Measurements from ENCODE around the gene PTPRD. TPM values are rescaled to one million over a fixed set of nuclear protein-coding genes. Genes with fewer than 3 reads are reported as not detected.

PTPRD gene
- total RNA-seq, 1 donor: 11.5 TPM

GRCh38 chr9:10235376-10235775 lies 377.4 kb downstream of the PTPRD start:
- no peak overlapping the region for H3K4me3 ChIP-seq (ENCODE audit: low read depth, low read length)
- DNase-seq (ENCODE audit: low read depth): no peak
- no peak for TF ChIP-seq CTCF (IDR thresholded peaks at IDR 0.05; ENCODE audit: insufficient read depth, low read length)

- TF ChIP-seq CTCF (IDR thresholded peaks at IDR 0.05; ENCODE audit: insufficient read depth, low read length): peak; percentile 34
- peak; percentile 2 for DNase-seq (ENCODE audit: low read depth)
Observed at GRCh38 chr9:10232352-10232930, 380.4 kb downstream of the PTPRD start.

GRCh38 chr9:10230512-10230911 lies 382.3 kb downstream of the PTPRD start:
- no peak overlapping the region for H3K4me3 ChIP-seq (ENCODE audit: low read depth, low read length)
- no peak for TF ChIP-seq CTCF (IDR thresholded peaks at IDR 0.05; ENCODE audit: insufficient read depth, low read length)
- DNase-seq (ENCODE audit: low read depth): no peak

More at GRCh38 chr9:10232352-10232930, 380.4 kb downstream of the PTPRD start:
- H3K4me3 ChIP-seq (ENCODE audit: low read depth, low read length): no peak overlapping the region

GRCh38 chr9:10228082-10228481 lies 384.7 kb downstream of the PTPRD start:
- no peak for DNase-seq (ENCODE audit: low read depth)
- TF ChIP-seq CTCF (IDR thresholded peaks at IDR 0.05; ENCODE audit: insufficient read depth, low read length): no peak
- H3K4me3 ChIP-seq (ENCODE audit: low read depth, low read length): no peak overlapping the region

GRCh38 chr9:10226996-10227395 lies 385.8 kb downstream of the PTPRD start:
- no peak overlapping the region for H3K4me3 ChIP-seq (ENCODE audit: low read depth, low read length)
- no peak for DNase-seq (ENCODE audit: low read depth)
- no peak for TF ChIP-seq CTCF (IDR thresholded peaks at IDR 0.05; ENCODE audit: insufficient read depth, low read length)

GRCh38 chr9:10212702-10213101 lies 400.1 kb downstream of the PTPRD start:
- no peak overlapping the region for H3K4me3 ChIP-seq (ENCODE audit: low read depth, low read length)
- DNase-seq (ENCODE audit: low read depth): no peak
- TF ChIP-seq CTCF (IDR thresholded peaks at IDR 0.05; ENCODE audit: insufficient read depth, low read length): no peak

- no peak for DNase-seq (ENCODE audit: low read depth)
- no peak overlapping the region for H3K4me3 ChIP-seq (ENCODE audit: low read depth, low read length)
- TF ChIP-seq CTCF (IDR thresholded peaks at IDR 0.05; ENCODE audit: insufficient read depth, low read length): no peak
Observed at GRCh38 chr9:10208691-10209069, 404.1 kb downstream of the PTPRD start.
